ENCODE results near the gene AOPEP.

- TF ChIP-seq CTCF (conservative IDR thresholded peaks at IDR 0.05; ENCODE audit: low read length): no peak
- TF ChIP-seq EZH2phosphoT487 (IDR thresholded peaks at IDR 0.05; ENCODE audit: borderline replicate concordance): no peak
These were observed 193.0 kb downstream of the AOPEP start for GRCh38 chr9:94919376-94920098.
